H1 (cell line): ENCODE results near the gene BLTP2. TPM values are rescaled to one million over a fixed set of nuclear protein-coding genes. Genes with fewer than 3 reads are reported as not detected.

Source experiments
- CTCF ChIA-PET: fragments of 300-600 bp; sonication (Branson Sonifier 250); formaldehyde crosslinking; loops from one replicate; lab custom pipeline; 2021; ENCODE audit not compliant: partially characterized antibody; lab: Charles Lee
- POLR2A ChIA-PET: fragments of 300-600 bp; sonication (Branson Sonifier 250); formaldehyde crosslinking; loops from one replicate; lab custom pipeline; 2021; ENCODE audit warnings: inconsistent platforms; ENCODE audit not compliant: partially characterized antibody; lab: Charles Lee
- DNase-seq, 2 experiments: peaks; one replicate each; pipeline versions ENCODE4 v3.0.0 to v3.0.0-alpha.2; 2010 to 2022; ENCODE audit warnings: low spot score in 2 of 2, low read depth in 1 of 2, mixed read lengths in 1 of 2
- FAIRE-seq: peaks from 2 replicates; lab custom pipeline; 2011; peaks lifted over from hg19 to GRCh38; lab: Jason Lieb, UNC
- H2AFZ ChIP-seq: 2 replicates; pipeline ENCODE4 v1.8.1; 2012; ENCODE audit warnings: low read length, inconsistent platforms
- H2AK5ac ChIP-seq: 2 replicates; pipeline ENCODE4 v1.6.1; 2013; ENCODE audit warnings: low read depth, low read length
- H2BK120ac ChIP-seq: replicated peaks from 2 replicates; pipeline ENCODE3; 2013; ENCODE audit warnings: low read depth, low read length, inconsistent platforms
- H2BK12ac ChIP-seq: 2 replicates; pipeline ENCODE4 v1.6.1; 2013; ENCODE audit warnings: low read depth, low read length
- H2BK15ac ChIP-seq: 2 replicates; pipeline ENCODE4 v1.6.1; 2013; ENCODE audit warnings: low read length
- H2BK20ac ChIP-seq: 2 replicates; pipeline ENCODE4 v1.6.1; 2013; ENCODE audit warnings: low read length
- H2BK5ac ChIP-seq: 2 replicates; pipeline ENCODE4 v1.6.1; 2013; ENCODE audit warnings: low read depth, low read length
- H3K14ac ChIP-seq: 2 replicates; pipeline ENCODE4 v1.6.1; 2013; ENCODE audit warnings: inconsistent platforms; ENCODE audit not compliant: insufficient read length
- H3K18ac ChIP-seq: 2 replicates; pipeline ENCODE4 v1.6.1; 2013; ENCODE audit warnings: low read length; ENCODE audit errors: extremely low read depth
- H3K23ac ChIP-seq: 2 replicates; pipeline ENCODE4 v1.6.1; 2013; ENCODE audit warnings: inconsistent platforms; ENCODE audit not compliant: insufficient read length
- H3K23me2 ChIP-seq: 2 replicates; pipeline ENCODE4 v1.6.1; 2013; ENCODE audit warnings: low read depth, low read length
- H3K27ac ChIP-seq: 2 replicates; pipeline ENCODE4 v1.6.1; 2011; ENCODE audit warnings: low read depth, low read length, inconsistent platforms
- H3K27me3 ChIP-seq, 4 experiments: replicated peaks in 1 of 4; 1 replicate in 1 of 4; 2 replicates in 3 of 4; pipeline versions ENCODE4 v1.6.1 to v1.8.1; 2011 to 2013; ENCODE audit warnings: low read length in 3 of 4, mild to moderate bottlenecking in 3 of 4, inconsistent platforms in 2 of 4, mixed read lengths in 2 of 4, moderate library complexity in 1 of 4; ENCODE audit not compliant: control insufficient read depth in 3 of 4, insufficient read depth in 3 of 4; ENCODE audit errors: extremely low read depth in 1 of 4
- H3K36me3 ChIP-seq, 4 experiments: 2 replicates each; pipeline versions ENCODE4 v1.6.1 to v1.8.1; 2011 to 2013; ENCODE audit warnings: mild to moderate bottlenecking in 4 of 4, low read length in 3 of 4, moderate library complexity in 2 of 4, control low read depth in 1 of 4, inconsistent platforms in 1 of 4; ENCODE audit not compliant: insufficient read depth in 4 of 4, control insufficient read depth in 2 of 4
- H3K4ac ChIP-seq: replicated peaks from 2 replicates; pipeline ENCODE3; 2013; ENCODE audit warnings: low read length, low read depth, mixed read lengths, inconsistent platforms; ENCODE audit not compliant: insufficient read length
- H3K4me1 ChIP-seq, 4 experiments: replicated peaks in 1 of 4; 1 replicate in 1 of 4; 2 replicates in 3 of 4; pipeline versions ENCODE4 v1.6.1 to v1.8.1; 2011 to 2013; ENCODE audit warnings: low read length in 3 of 4, inconsistent platforms in 2 of 4, mixed read lengths in 1 of 4; ENCODE audit not compliant: insufficient read depth in 4 of 4, control insufficient read depth in 3 of 4
- H3K4me2 ChIP-seq, 2 experiments: 2 replicates each; pipeline versions ENCODE4 v1.6.1 to v1.8.1; 2011 to 2013; ENCODE audit warnings: low read depth in 2 of 2, low read length in 2 of 2, control low read depth in 1 of 2, inconsistent platforms in 1 of 2, mild to moderate bottlenecking in 1 of 2; ENCODE audit not compliant: insufficient read depth in 1 of 2
- H3K4me3 ChIP-seq, 4 experiments: fragments of 200-600, 300-600 bp in 1 of 4; sonication (generic), shearing (Covaris generic), sonication (Bioruptor Twin) in 1 of 4; 2 replicates each; pipeline versions ENCODE4 v1.5.1 to v1.8.1; 2011 to 2016; ENCODE audit warnings: low read length in 4 of 4, low read depth in 3 of 4, control low read depth in 2 of 4, inconsistent platforms in 2 of 4, mild to moderate bottlenecking in 2 of 4, mixed read lengths in 1 of 4, moderate library complexity in 1 of 4; ENCODE audit not compliant: insufficient read depth in 2 of 4; ENCODE audit errors: extremely low read depth in 1 of 4
- H3K56ac ChIP-seq: replicated peaks from 2 replicates; pipeline ENCODE3; 2013; ENCODE audit warnings: low read depth, mild to moderate bottlenecking, mixed read lengths, low read length, inconsistent platforms; ENCODE audit not compliant: insufficient read length
- H3K79me1 ChIP-seq: 2 replicates; pipeline ENCODE4 v1.6.1; 2013; ENCODE audit warnings: low read depth, low read length, control low read depth
- H3K79me2 ChIP-seq, 2 experiments: 2 replicates each; pipeline versions ENCODE4 v1.6.1 to v1.8.1; 2012 to 2013; ENCODE audit warnings: low read length in 2 of 2, mild to moderate bottlenecking in 2 of 2, inconsistent platforms in 1 of 2; ENCODE audit not compliant: insufficient read depth in 2 of 2, control insufficient read depth in 1 of 2
- H3K9ac ChIP-seq, 4 experiments: replicated peaks in 1 of 4; 1 replicate in 1 of 4; 2 replicates in 3 of 4; pipeline versions ENCODE4 v1.6.1 to v1.8.1; 2011 to 2013; ENCODE audit warnings: low read depth in 3 of 4, low read length in 3 of 4, control low read depth in 2 of 4, mild to moderate bottlenecking in 2 of 4, moderate library complexity in 2 of 4, inconsistent platforms in 1 of 4; ENCODE audit errors: extremely low read depth in 1 of 4
- H3K9me3 ChIP-seq, 2 experiments: 2 replicates each; pipeline versions ENCODE4 v1.6.1 to v1.8.1; 2012 to 2013; ENCODE audit warnings: mild to moderate bottlenecking in 2 of 2, moderate library complexity in 2 of 2, control low read depth in 1 of 2, inconsistent platforms in 1 of 2, low read depth in 1 of 2, low read length in 1 of 2, mixed read lengths in 1 of 2; ENCODE audit not compliant: insufficient read depth in 2 of 2
- H4K20me1 ChIP-seq, 2 experiments: replicated peaks in 1 of 2; 2 replicates each; pipeline versions ENCODE3 to v1.8.1; 2011 to 2013; ENCODE audit warnings: inconsistent platforms in 2 of 2, low read length in 2 of 2, mild to moderate bottlenecking in 1 of 2; ENCODE audit not compliant: insufficient read depth in 2 of 2, control insufficient read depth in 1 of 2
- H4K5ac ChIP-seq: 2 replicates; pipeline ENCODE4 v1.6.1; 2013; ENCODE audit warnings: low read length, low read depth, mixed read lengths, inconsistent platforms; ENCODE audit not compliant: insufficient read length
- H4K8ac ChIP-seq: 2 replicates; pipeline ENCODE4 v1.8.0; 2013; ENCODE audit warnings: mild to moderate bottlenecking, moderate library complexity, low read length, inconsistent platforms; ENCODE audit not compliant: insufficient read depth; ENCODE audit errors: extremely low read depth
- H4K91ac ChIP-seq: replicated peaks from 2 replicates; pipeline ENCODE3; 2013; ENCODE audit warnings: low read length, mixed read lengths, inconsistent platforms; ENCODE audit not compliant: insufficient read length
- CBX5 ChIP-seq: fragments of 300-800, 300-1000 bp; sonication (generic); IDR thresholded peaks from 2 replicates; pipeline ENCODE4 v1.7.1; 2016; ENCODE audit warnings: antibody characterized with exemption, low read length, low read depth
- CEBPB ChIP-seq: IDR thresholded peaks from 2 replicates; pipeline ENCODE4 v1.6.1; 2012; ENCODE audit warnings: low read depth, low read length
- CTCF ChIP-seq, 3 experiments: IDR thresholded peaks; 1 replicate in 2 of 3; 2 replicates in 1 of 3; pipeline versions ENCODE4 v1.5.1 to v1.6.1; 2011; ENCODE audit warnings: low read length in 3 of 3, mild to moderate bottlenecking in 3 of 3, inconsistent platforms in 2 of 3, low read depth in 1 of 3, moderate library complexity in 1 of 3; ENCODE audit not compliant: insufficient read depth in 1 of 3; ENCODE audit errors: control extremely low read depth in 1 of 3
- FOSL1 ChIP-seq: IDR thresholded peaks from 2 replicates; pipeline ENCODE4 v1.6.1; 2011; ENCODE audit warnings: mild to moderate bottlenecking, low read depth, low read length, moderate library complexity; ENCODE audit not compliant: insufficient read depth
- HDAC6 ChIP-seq: IDR thresholded peaks from one replicate; pipeline ENCODE4 v1.7.1; 2012; ENCODE audit warnings: low read depth, mild to moderate bottlenecking, inconsistent platforms, low read length, moderate library complexity
- KDM4A ChIP-seq: IDR thresholded peaks from one replicate; pipeline ENCODE4 v1.7.1; 2012; ENCODE audit warnings: low read depth, mild to moderate bottlenecking, moderate library complexity, low read length, inconsistent platforms; ENCODE audit not compliant: severe bottlenecking
- KDM5A ChIP-seq: fragments of 200-600 bp; IDR thresholded peaks from 2 replicates; pipeline ENCODE4 v1.7.1; 2012; ENCODE audit warnings: mild to moderate bottlenecking, low read length, inconsistent platforms, mixed read lengths
- POLR2A ChIP-seq, 2 experiments: IDR thresholded peaks; 1 replicate in 1 of 2; 2 replicates in 1 of 2; pipeline ENCODE4 v1.6.1; 2011; ENCODE audit warnings: low read depth in 2 of 2, low read length in 2 of 2, mild to moderate bottlenecking in 2 of 2; ENCODE audit errors: control extremely low read depth in 1 of 2
- RNF2 ChIP-seq: fragments of 200-900, 300-1000 bp; sonication (generic); IDR thresholded peaks from 2 replicates; pipeline ENCODE4 v1.7.1; 2016; ENCODE audit warnings: borderline replicate concordance, low read depth, mild to moderate bottlenecking, antibody characterized with exemption, low read length; ENCODE audit not compliant: poor library complexity, severe bottlenecking; ENCODE audit errors: missing control alignments
- SP4 ChIP-seq: IDR thresholded peaks from 2 replicates; pipeline ENCODE4 v1.6.1; 2012; ENCODE audit warnings: low read length, inconsistent platforms
- SRF ChIP-seq: IDR thresholded peaks from 2 replicates; pipeline ENCODE4 v1.6.1; 2011; ENCODE audit warnings: mild to moderate bottlenecking, low read depth, low read length, moderate library complexity
- ZNF274 ChIP-seq: IDR thresholded peaks from 2 replicates; pipeline ENCODE4 v1.7.0; 2012; ENCODE audit warnings: low read length, borderline replicate concordance; ENCODE audit errors: extremely low read depth
- WGBS, 2 experiments: shearing (Covaris generic) in 1 of 2; methylation state at CpG; one replicate each; pipeline versions ENCODE4 v1.1.6 to v1.1.7; 2013 to 2015; ENCODE audit warnings: low lambda C conversion rate in 2 of 2, mixed read lengths in 2 of 2, inconsistent platforms in 1 of 2, low coverage in 1 of 2, missing lambda C conversion rate in 1 of 2; ENCODE audit not compliant: insufficient replicate concordance in 2 of 2, insufficient coverage in 1 of 2, insufficient read length in 1 of 2; ENCODE audit errors: extremely low coverage in 1 of 2, missing lambda C conversion rate in 1 of 2; 5-methylcytosine and 5-hydroxymethylcytosine counted together
- polyA plus RNA-seq, 7 experiments: library from polyadenylated mRNA; depleted of rRNA in 3 of 7; stranded (reverse) in 5 of 7; unstranded in 2 of 7; fragments of >200 nt in 5 of 7; fragments of 200-250 nt in 2 of 7; gene quantifications; 1 replicate in 5 of 7; 2 replicates in 1 of 7; 4 replicates in 1 of 7; pipeline versions ENCODE4 v1.2.1 to v1.2.3, GENCODE V29; 2011 to 2013; ENCODE audit warnings: missing spikeins in 2 of 7, mixed read lengths in 2 of 7
- total RNA-seq: library from RNA; stranded (reverse); fragmentation: NEBNext Ultra II Directional; extraction: Animal tissue kit (Norgen Biotek cat#: 25700); gene quantifications from 2 replicates; pipeline ENCODE4 v1.2.1, GENCODE V29; 2021

BLTP2 gene
- total and polyA plus RNA-seq, 2 of the 8 experiments (the other 6 are each of a cell fraction or from before 2014, with no cell fraction given): 80.9 to 140 TPM

- FAIRE-seq (no peak), DNase-seq (no peak)
- no peaks in the 10 kb centered on the region for H3K23me2 ChIP-seq
- H3K79me1 ChIP-seq: no peaks in the 10 kb centered on the region
- ChIA-PET POLR2A (interaction anchor here (0.6 to 6.5 kb wide), 9 partner anchors 9 to 109 kb away, joined by 3 to 35 read pairs (median 4); partner anchors contain the start of genes ALDOC and BLTP2), CTCF (interaction anchor here (3.3 kb wide), 1 partner anchor 10 kb away, joined by 13 read pairs; no protein-coding TSS in a partner anchor)
- H3K18ac ChIP-seq: no peak overlapping the region
- H3K14ac ChIP-seq: no peak overlapping the region
- H2AFZ ChIP-seq: no peak overlapping the region
- H3K4ac ChIP-seq: no peak overlapping the region
- H3K4me1 ChIP-seq: no peaks in the 10 kb centered on the region
- H3K4me2 ChIP-seq: no peak overlapping the region
- no peak overlapping the region for H2BK120ac ChIP-seq
- H4K20me1 ChIP-seq: peaks cover 3 to 8% of the 10 kb centered on the region in 2 experiments
- no peak overlapping the region for H2BK20ac ChIP-seq
- H3K27me3 ChIP-seq: no peaks in the 10 kb centered on the region
- no peak overlapping the region for H3K23ac ChIP-seq
- no peak overlapping the region; a peak in 1 of 7 replicates for H3K9ac ChIP-seq
- no peaks in the 10 kb centered on the region for H3K79me2 ChIP-seq
- no peak overlapping the region for H4K8ac ChIP-seq
- no peak overlapping the region for H4K91ac ChIP-seq
- no peak overlapping the region for H2BK5ac ChIP-seq
- H3K56ac ChIP-seq: no peak overlapping the region
- no peak overlapping the region for H4K5ac ChIP-seq
- H3K9me3 ChIP-seq: no peaks in the 10 kb centered on the region
- H3K4me3 ChIP-seq: no peak overlapping the region
- H2BK15ac ChIP-seq: no peak overlapping the region
- no peak overlapping the region for H3K27ac ChIP-seq
- TF ChIP-seq CTCF (IDR thresholded peaks at IDR 0.05; ENCODE audit: control extremely low read depth in 1 of 3, insufficient read depth in 1 of 3, low read depth in 1 of 3, low read length in 3 of 3) (no peak), CEBPB (no peak), RNF2 (no peak), FOSL1 (no peak), KDM5A (no peak), HDAC6 (no peak), KDM4A (no peak), SP4 (no peak), POLR2A (IDR thresholded peaks at IDR 0.05; ENCODE audit: control extremely low read depth in 1 of 2, low read depth in 2 of 2, low read length in 2 of 2) (no peak), SRF (no peak), ZNF274 (no peak), CBX5 (no peak)
- H2AK5ac ChIP-seq: no peak overlapping the region
- peaks cover 63 to 98% (median 92%) of the 10 kb centered on the region in 4 experiments for H3K36me3 ChIP-seq
- no peak overlapping the region for H2BK12ac ChIP-seq
- WGBS, 2 experiments: 94% methylated on average over 4 of the region's 4 CpGs; no CpG with 5 or more reads in 1 of the 2 experiments
Observed at GRCh38 chr17:28686296-28686695, 41.3 kb upstream of the BLTP2 start.
